Measurements from ENCODE around the gene MYOCD.

DNA sequence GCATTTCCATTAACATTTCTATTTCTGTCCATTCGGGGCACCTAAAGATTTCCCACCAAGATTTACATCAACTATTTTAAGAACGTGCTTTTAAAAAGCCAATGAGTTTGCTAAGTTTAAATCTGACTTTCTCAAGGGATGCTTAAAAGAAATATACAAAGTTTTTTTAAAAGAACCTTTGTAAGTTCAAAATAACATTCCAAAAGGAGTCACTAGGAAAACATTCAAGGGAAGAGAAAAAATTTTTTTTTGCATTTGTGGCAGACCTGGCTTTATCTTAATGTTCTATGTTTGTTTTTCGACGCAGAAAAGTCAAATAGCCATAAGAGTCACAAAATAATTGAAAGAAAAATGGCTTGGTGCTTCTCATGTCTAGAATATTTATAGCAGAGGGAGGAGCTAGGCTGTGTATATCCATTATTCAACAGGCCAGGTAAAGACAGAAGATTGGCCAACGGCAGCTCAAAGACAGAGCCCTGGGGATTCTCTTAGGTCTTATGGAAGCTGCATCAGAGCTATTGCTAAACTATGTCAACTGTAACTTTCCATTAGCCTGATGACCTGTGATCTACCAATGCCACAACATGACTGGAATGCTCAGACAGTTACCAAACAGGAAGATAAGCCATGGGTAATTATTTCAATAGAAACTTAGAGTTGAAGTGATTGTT is 37.8 kb upstream of the MYOCD start:
- TF ChIP-seq POLR2A (IDR thresholded peaks at IDR 0.05) = no peak
- TF ChIP-seq, protein P1, sequence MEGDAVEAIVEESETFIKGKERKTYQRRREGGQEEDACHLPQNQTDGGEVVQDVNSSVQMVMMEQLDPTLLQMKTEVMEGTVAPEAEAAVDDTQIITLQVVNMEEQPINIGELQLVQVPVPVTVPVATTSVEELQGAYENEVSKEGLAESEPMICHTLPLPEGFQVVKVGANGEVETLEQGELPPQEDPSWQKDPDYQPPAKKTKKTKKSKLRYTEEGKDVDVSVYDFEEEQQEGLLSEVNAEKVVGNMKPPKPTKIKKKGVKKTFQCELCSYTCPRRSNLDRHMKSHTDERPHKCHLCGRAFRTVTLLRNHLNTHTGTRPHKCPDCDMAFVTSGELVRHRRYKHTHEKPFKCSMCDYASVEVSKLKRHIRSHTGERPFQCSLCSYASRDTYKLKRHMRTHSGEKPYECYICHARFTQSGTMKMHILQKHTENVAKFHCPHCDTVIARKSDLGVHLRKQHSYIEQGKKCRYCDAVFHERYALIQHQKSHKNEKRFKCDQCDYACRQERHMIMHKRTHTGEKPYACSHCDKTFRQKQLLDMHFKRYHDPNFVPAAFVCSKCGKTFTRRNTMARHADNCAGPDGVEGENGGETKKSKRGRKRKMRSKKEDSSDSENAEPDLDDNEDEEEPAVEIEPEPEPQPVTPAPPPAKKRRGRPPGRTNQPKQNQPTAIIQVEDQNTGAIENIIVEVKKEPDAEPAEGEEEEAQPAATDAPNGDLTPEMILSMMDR (IDR thresholded peaks at IDR 0.05) = no peak
